ENCODE data around the gene ATP7B.
"Not testable (repeated sequence)": the region's sequence is repeated elsewhere in the genome, so short reads cannot be mapped to it uniquely, and the experiment has no call there.

The ATP7B gene

GRCh38 chr13:52010890-52011631, at the start of gene ATP7B:
Gene ATP7B (minus strand): TSS chr13:52011450. CDS start chr13:52011337, 113 bp downstream.
- peak in 1 of 2 donors; percentile 3 for DNase-seq (ENCODE audit: low read depth in 2 of 2)

- no peak for DNase-seq (ENCODE audit: low read depth in 2 of 2)
Measured at GRCh38 chr13:52053460-52053859, 42.2 kb upstream of the ATP7B start.

- DNase-seq (ENCODE audit: low read depth in 2 of 2), result no peak
Measured at GRCh38 chr13:52051400-52051799, 40.1 kb upstream of the ATP7B start.

DNA sequence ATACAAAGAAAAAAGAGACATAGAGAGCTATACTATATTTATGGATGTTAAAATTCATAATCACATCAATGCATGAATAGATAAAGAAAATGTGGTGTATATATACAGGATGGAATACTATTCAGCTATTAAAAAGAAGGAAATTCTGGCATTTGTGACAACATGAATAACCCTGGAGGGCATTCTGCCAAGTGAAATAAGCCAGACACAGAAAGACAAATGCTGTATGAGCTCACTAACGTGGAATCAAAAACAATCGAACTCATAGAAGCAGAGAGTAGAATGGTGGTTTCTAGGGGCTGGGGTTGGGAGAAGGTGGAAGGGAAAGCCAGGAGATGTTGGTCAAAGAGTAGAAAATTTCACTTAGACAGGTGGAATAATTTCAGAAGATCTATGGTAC, 37.3 kb upstream of the ATP7B start:
- no peak for DNase-seq (ENCODE audit: low read depth in 2 of 2)

- DNase-seq (ENCODE audit: low read depth in 2 of 2), result no peak
Measured at GRCh38 chr13:52047463-52047862, 36.2 kb upstream of the ATP7B start.

GRCh38 chr13:52043675-52044074, 32.4 kb upstream of the ATP7B start:
- DNase-seq (ENCODE audit: low read depth in 2 of 2), result no peak

GRCh38 chr13:52036037-52036436, 24.8 kb upstream of the ATP7B start:
- DNase-seq (ENCODE audit: low read depth in 2 of 2), result no peak

DNA sequence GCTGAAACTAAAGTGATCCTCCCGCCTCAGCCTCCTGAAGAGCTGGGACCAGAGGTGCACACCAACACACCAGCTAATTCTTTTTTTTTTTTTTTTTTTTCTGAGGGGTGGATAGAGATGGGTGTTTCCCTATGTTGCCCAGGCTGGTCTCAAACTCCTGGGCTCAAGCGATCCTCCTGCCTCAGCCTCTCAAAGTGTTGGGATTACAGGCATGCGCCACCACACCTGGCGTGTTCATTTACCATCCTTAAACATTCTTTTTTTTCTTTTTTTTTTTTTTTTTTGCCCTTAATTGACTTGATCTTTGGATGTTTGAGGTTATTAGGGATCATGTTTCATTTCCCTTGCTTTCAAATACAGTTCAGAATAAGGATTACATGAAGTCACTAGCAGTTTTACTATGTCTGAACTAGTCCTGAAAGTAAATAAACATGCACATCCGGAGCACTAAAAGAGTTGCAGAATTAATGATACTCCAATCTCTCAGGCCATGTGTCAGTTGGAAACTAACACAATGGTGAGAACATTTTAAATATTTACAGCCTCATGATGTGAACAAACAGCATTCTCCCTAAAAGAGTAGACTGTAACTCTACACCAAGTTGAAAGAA, 23.5 kb upstream of the ATP7B start:
- no peak for DNase-seq (ENCODE audit: low read depth in 2 of 2)

- no peak for DNase-seq (ENCODE audit: low read depth in 2 of 2)
Measured at GRCh38 chr13:52033039-52033438, 21.8 kb upstream of the ATP7B start.

DNA sequence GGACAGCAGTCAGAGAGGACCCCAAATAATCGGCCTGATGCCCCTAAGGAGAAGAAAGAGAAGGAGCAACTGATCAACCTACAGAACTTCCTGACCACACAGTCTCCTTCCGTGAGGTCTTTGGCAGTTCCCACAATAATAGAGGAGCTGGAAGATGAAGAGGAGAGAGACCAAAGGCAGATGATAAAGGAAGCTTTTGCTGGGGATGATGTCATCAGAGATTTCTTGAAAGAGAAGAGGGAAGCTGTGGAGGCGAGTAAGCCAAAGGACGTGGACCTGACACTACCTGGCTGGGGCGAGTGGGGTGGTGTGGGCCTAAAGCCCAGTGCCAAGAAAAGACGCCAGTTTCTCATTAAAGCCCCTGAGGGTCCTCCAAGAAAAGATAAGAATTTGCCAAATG, 19.2 kb upstream of the ATP7B start:
- not testable (repeated sequence) for DNase-seq (ENCODE audit: low read depth in 2 of 2)

GRCh38 chr13:52029569-52029968, 18.3 kb upstream of the ATP7B start:
- no peak for DNase-seq (ENCODE audit: low read depth in 2 of 2)

DNA sequence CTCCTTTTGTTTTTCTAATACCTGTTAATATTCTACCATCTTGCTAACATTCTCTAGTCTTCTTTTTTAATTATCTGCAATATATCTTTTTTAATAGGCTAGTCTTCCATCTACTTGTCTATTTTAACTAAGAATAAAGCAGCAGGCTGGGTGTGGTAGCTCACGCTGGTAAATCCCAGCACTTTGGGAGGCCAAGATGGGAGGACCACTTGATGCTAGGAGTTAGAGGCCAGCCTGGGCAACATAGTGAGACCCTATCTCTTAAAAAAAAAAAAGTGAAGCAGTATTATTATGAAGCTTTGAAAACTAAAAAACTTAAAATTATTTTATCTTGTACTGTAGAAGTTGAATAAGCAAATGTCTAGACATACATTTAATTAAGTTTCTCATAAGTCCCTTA, 16.6 kb upstream of the ATP7B start:
- no peak for DNase-seq (ENCODE audit: low read depth in 2 of 2)

GRCh38 chr13:52026246-52026626, 15.0 kb upstream of the ATP7B start:
- no peak for DNase-seq (ENCODE audit: low read depth in 2 of 2)

GRCh38 chr13:52025475-52026245, 14.4 kb upstream of the ATP7B start:
- no peak for DNase-seq (ENCODE audit: low read depth in 2 of 2)

DNA sequence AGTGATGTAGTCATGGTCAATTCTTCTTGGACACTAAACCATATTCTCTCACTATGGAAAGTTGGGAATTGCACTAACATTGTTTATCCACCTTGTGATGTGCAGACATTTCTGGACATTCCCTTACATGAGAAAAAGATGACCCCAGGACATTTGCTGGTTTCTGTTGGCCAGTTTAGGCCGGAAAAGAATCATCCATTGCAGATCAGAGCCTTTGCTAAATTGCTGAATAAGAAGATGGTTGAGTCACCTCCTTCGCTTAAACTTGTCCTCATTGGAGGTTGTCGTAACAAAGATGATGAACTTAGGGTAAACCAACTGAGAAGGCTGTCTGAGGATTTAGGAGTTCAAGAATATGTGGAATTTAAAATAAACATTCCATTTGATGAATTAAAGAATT, 13.2 kb upstream of the ATP7B start, which contains the start of gene UTP14C:
Gene UTP14C (plus strand): TSS at position 211 of the 400 bp plus-strand sequence. CDS start 4,114 bp downstream, outside the sequence.
- no peak for DNase-seq (ENCODE audit: low read depth in 2 of 2)

- DNase-seq (ENCODE audit: low read depth in 2 of 2), result no peak
Measured at GRCh38 chr13:52022356-52022755, 11.1 kb upstream of the ATP7B start.

GRCh38 chr13:52020191-52020590, 8.9 kb upstream of the ATP7B start:
- no peak for DNase-seq (ENCODE audit: low read depth in 2 of 2)

GRCh38 chr13:52016296-52016695, 5.0 kb upstream of the ATP7B start:
- DNase-seq (ENCODE audit: low read depth in 2 of 2), result no peak

GRCh38 chr13:52012512-52012836, 1.2 kb upstream of the ATP7B start:
- DNase-seq (ENCODE audit: low read depth in 2 of 2), result no peak

GRCh38 chr13:52011632-52012511, 622 bp upstream of the ATP7B start, which contains the start of gene ALG11:
Gene ALG11 (plus strand): TSS chr13:52012398. CDS start chr13:52012419, 21 bp downstream.
- DNase-seq (ENCODE audit: low read depth in 2 of 2), result peak; percentile 99 to 100

GRCh38 chr13:52009946-52010345, 1.3 kb downstream of the ATP7B start:
- DNase-seq (ENCODE audit: low read depth in 2 of 2), result no peak
